SU-DHL-6 (cell line): Measurements from ENCODE around the gene EXOC4.

Experiments
- H2AFZ ChIP-seq: fragments of 200-600 bp; sonication (generic); 2 replicates; pipeline ENCODE4 v1.6.1; 2014; ENCODE audit warnings: low read depth, mild to moderate bottlenecking, moderate library complexity, mixed read lengths, antibody characterized with exemption, low read length; ENCODE audit not compliant: severe bottlenecking
- H3F3A ChIP-seq: fragments of 200-600 bp; shearing (Covaris generic); 2 replicates; pipeline ENCODE4 v1.6.0; 2016; ENCODE audit warnings: antibody characterized with exemption, mild to moderate bottlenecking; ENCODE audit not compliant: insufficient read depth
- H3K27ac ChIP-seq: fragments of 200-600 bp; sonication (generic); 2 replicates; pipeline ENCODE4 v1.5.1; 2016; ENCODE audit warnings: low read depth, mild to moderate bottlenecking, low read length, moderate library complexity, mixed read lengths
- H3K27me3 ChIP-seq: fragments of 200-600 bp; sonication (generic), shearing (Covaris generic); 2 replicates; pipeline ENCODE4 v1.6.0; 2014; ENCODE audit warnings: mild to moderate bottlenecking, low read length
- H3K36me3 ChIP-seq: fragments of 200-600 bp; sonication (generic); 2 replicates; pipeline ENCODE4 v1.6.1; 2014; ENCODE audit warnings: mild to moderate bottlenecking, low read length, mixed read lengths
- H3K4me2 ChIP-seq: fragments of 300-600, 200-600 bp; shearing (Covaris generic), sonication (generic); 2 replicates; pipeline ENCODE4 v1.6.0; 2014; ENCODE audit warnings: low read length, low read depth, mild to moderate bottlenecking; ENCODE audit not compliant: poor library complexity, severe bottlenecking
- H3K4me3 ChIP-seq: fragments of 200-600 bp; sonication (generic); 2 replicates; pipeline ENCODE4 v1.5.1; 2014; ENCODE audit warnings: antibody characterized with exemption, low read length, mild to moderate bottlenecking, mixed read lengths; ENCODE audit not compliant: insufficient read depth, poor library complexity, severe bottlenecking
- H3K79me2 ChIP-seq: fragments of 200-600 bp; sonication (generic); 2 replicates; pipeline ENCODE4 v1.6.1; 2014; ENCODE audit warnings: mild to moderate bottlenecking, low read length, moderate library complexity; ENCODE audit not compliant: insufficient read depth
- H3K9ac ChIP-seq: fragments of 200-600 bp; sonication (generic); 2 replicates; pipeline ENCODE4 v1.7.0; 2014; ENCODE audit warnings: mild to moderate bottlenecking, low read length
- H3K9me2 ChIP-seq: fragments of 200-600 bp; sonication (generic); replicated peaks from 2 replicates; pipeline ENCODE4 v1.6.1; 2014; ENCODE audit warnings: low read length; ENCODE audit not compliant: insufficient read depth
- H3K9me3 ChIP-seq: fragments of 200-600 bp; sonication (generic); 2 replicates; pipeline ENCODE4 v1.6.1; 2014; ENCODE audit warnings: low read length, mixed read lengths; ENCODE audit not compliant: insufficient read depth
- H4K20me1 ChIP-seq: fragments of 200-600 bp; sonication (generic); 2 replicates; pipeline ENCODE4 v1.6.1; 2014; ENCODE audit warnings: low read depth, mild to moderate bottlenecking, antibody characterized with exemption, low read length, moderate library complexity, mixed read lengths
- CTCF ChIP-seq: fragments of 200-600 bp; sonication (generic); IDR thresholded peaks from one replicate; pipeline ENCODE4 v1.5.1; 2017; ENCODE audit warnings: antibody characterized with exemption, mild to moderate bottlenecking, low read length, moderate library complexity; ENCODE audit not compliant: insufficient read depth, poor library complexity, severe bottlenecking
- EZH2phosphoT487 ChIP-seq: fragments of 200-600 bp; sonication (generic), shearing (Covaris generic); conservative IDR thresholded peaks from 2 replicates; pipeline ENCODE4 v1.6.1; 2018; ENCODE audit warnings: mild to moderate bottlenecking, antibody characterized with exemption, low read length, moderate library complexity, mixed read lengths

The EXOC4 gene

DNA sequence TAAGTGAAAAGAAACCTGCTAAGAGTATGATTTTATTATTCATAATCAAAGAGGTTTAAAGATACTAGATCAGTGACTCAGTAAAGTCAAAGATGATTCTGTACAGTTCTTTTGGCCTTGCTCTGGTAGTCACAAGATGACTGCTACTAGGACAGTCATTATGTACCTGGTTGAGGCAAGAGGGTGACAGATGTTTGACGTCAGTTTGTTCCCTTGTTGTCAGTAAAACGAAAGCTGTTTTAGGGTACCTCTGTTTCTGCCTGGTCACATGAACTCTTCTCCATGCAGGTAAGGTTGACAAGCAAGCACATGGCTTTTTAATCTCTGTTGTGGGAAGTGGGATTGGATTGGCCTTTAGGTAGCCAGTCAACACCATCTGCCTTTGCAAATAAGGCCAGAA, 308.0 kb downstream of the EXOC4 start:
- TF ChIP-seq EZH2phosphoT487 (no peak), CTCF (no peak)

DNA sequence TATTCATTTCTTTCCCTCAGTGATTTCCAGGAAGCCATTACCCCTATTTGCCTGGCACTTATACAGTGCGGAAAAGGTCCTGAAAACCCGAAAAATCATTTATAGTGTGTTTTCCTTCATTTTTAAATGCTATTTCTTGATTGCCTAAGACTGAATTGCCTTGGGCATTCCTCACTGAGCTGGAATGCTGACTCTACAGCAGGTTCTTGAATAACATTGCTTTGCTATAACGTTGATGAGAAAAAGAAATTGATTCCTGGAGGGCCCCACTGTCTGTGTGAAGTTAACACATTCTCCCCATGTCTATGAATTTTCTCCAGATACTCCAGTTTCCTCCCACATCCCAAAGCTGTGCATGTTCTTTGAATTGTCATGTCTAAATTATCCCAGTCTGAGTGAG, 308.5 kb downstream of the EXOC4 start:
- H3K4me2 ChIP-seq, result no peak overlapping the region
- no peak overlapping the region for H3K4me3 ChIP-seq
- no peaks in the 10 kb centered on the region for H3K27me3 ChIP-seq
- H3K79me2 ChIP-seq, result no peaks in the 10 kb centered on the region
- no peaks in the 10 kb centered on the region for H3K9me3 ChIP-seq
- H3K36me3 ChIP-seq, result no peaks in the 10 kb centered on the region
- no peak overlapping the region for H3K9ac ChIP-seq
- no peak overlapping the region for H3K27ac ChIP-seq
- TF ChIP-seq EZH2phosphoT487 (no peak), CTCF (no peak)
- no peaks in the 10 kb centered on the region for H3F3A ChIP-seq
- H4K20me1 ChIP-seq, result no peaks in the 10 kb centered on the region
- H2AFZ ChIP-seq, result no peak overlapping the region
- H3K9me2 ChIP-seq, result no peaks in the 10 kb centered on the region

More for the DNA sequence above, 308.0 kb downstream of the EXOC4 start:
- no peaks in the 10 kb centered on the region for H3K9me2 ChIP-seq
- no peaks in the 10 kb centered on the region for H3F3A ChIP-seq
- no peak overlapping the region for H3K4me2 ChIP-seq
- no peak overlapping the region for H3K9ac ChIP-seq
- no peaks in the 10 kb centered on the region for H3K36me3 ChIP-seq
- no peaks in the 10 kb centered on the region for H4K20me1 ChIP-seq
- no peaks in the 10 kb centered on the region for H3K9me3 ChIP-seq
- H3K27me3 ChIP-seq, result no peaks in the 10 kb centered on the region
- no peak overlapping the region for H3K27ac ChIP-seq
- no peak overlapping the region for H2AFZ ChIP-seq
- H3K79me2 ChIP-seq, result no peaks in the 10 kb centered on the region
- no peak overlapping the region for H3K4me3 ChIP-seq

DNA sequence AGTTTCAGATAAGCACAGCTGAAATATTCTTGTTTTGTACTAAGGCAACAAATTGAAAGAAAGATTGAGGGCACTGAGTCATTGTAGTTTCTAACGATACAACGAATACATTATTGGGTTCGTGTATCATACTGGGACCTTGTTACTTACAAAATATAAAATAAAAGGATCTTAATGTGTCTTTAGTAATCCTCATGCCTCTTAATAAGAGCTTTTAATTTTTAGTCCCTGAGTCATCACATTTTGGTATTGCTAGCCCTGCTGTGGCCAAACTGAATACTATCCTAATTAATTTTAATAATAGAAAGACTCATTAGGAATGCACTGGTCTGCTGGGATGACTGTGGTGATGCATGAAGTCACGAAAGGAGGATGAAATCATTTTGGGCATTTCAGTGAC, 309.7 kb downstream of the EXOC4 start:
- Histone ChIP-seq H4K20me1 (no peaks in the 10 kb centered on the region), H3K9me3 (no peaks in the 10 kb centered on the region), H3K9me2 (no peaks in the 10 kb centered on the region), H3K79me2 (no peaks in the 10 kb centered on the region), H3K27me3 (no peaks in the 10 kb centered on the region), H3K4me2 (no peak overlapping the region), H3F3A (no peaks in the 10 kb centered on the region), H3K36me3 (no peaks in the 10 kb centered on the region), H3K27ac (no peak overlapping the region), H2AFZ (no peak overlapping the region), H3K4me3 (no peak overlapping the region), H3K9ac (no peak overlapping the region)
- no peak for TF ChIP-seq CTCF
- no peak for TF ChIP-seq EZH2phosphoT487
